Activated CD8-positive, alpha-beta T cell treated with anti-CD3 and anti-CD28 coated beads for 36 hours (primary cell): Measurements from ENCODE around the gene SNRNP25. TPM values are rescaled to one million over a fixed set of nuclear protein-coding genes. Genes with fewer than 3 reads are reported as not detected.

Source experiments
- ATAC-seq: fragments of 200-7000 bp; cut with Tn5 transposase; one replicate; pipeline ENCODE4 v1.10.0; 2021; ENCODE audit warnings: mild to moderate bottlenecking, moderate library complexity
- CTCF ChIA-PET: fragments of 350-600 bp; sonication (Branson Sonifier 250); formaldehyde crosslinking; loops from one replicate; lab custom pipeline; 2021; ENCODE audit warnings: antibody characterized with exemption; lab: Charles Lee
- POLR2A ChIA-PET: fragments of 350-600 bp; sonication (Branson Sonifier 250); formaldehyde crosslinking; loops from one replicate; lab custom pipeline; 2021; ENCODE audit warnings: antibody characterized with exemption; lab: Charles Lee
- DNase-seq: peaks from one replicate; pipeline ENCODE4 v3.0.0-alpha.2; 2020
- H3K27ac Mint-ChIP-seq: one replicate; pipeline ENCODE4 v1.8.0; 2021; ENCODE audit warnings: mild to moderate bottlenecking, mixed read lengths
- H3K27me3 Mint-ChIP-seq: one replicate; pipeline ENCODE4 v1.8.0; 2021; ENCODE audit warnings: mixed read lengths
- H3K36me3 Mint-ChIP-seq: one replicate; pipeline ENCODE4 v1.8.0; 2021; ENCODE audit warnings: low read depth, mixed read lengths
- H3K4me1 Mint-ChIP-seq: one replicate; pipeline ENCODE4 v1.8.0; 2021; ENCODE audit warnings: low read depth, mixed read lengths
- H3K4me3 Mint-ChIP-seq: one replicate; pipeline ENCODE4 v1.8.0; 2021; ENCODE audit warnings: mild to moderate bottlenecking, moderate library complexity, mixed read lengths
- H3K9me3 Mint-ChIP-seq: one replicate; pipeline ENCODE4 v1.8.0; 2021; ENCODE audit warnings: mixed read lengths
- intact Hi-C: fragments of 100-400 bp; cut with micrococcal nuclease; formaldehyde crosslinking; loops from one replicate; pipeline ENCODE4 v1.10.0; 2022
- total RNA-seq, 2 experiments: library from RNA; stranded (reverse); gene quantifications; one replicate each; pipeline ENCODE4 v1.2.3, GENCODE V29; 2021
- TF ChIP-seq, protein P1 (sequence below): fragments of 200-600 bp; IDR thresholded peaks from one replicate; pipeline ENCODE4 v1.8.0; 2022; ENCODE audit warnings: antibody characterized with exemption, mild to moderate bottlenecking

Gene SNRNP25
- total RNA-seq, 2 experiments from 2014 or later = 39.4 to 39.7 TPM

DNA sequence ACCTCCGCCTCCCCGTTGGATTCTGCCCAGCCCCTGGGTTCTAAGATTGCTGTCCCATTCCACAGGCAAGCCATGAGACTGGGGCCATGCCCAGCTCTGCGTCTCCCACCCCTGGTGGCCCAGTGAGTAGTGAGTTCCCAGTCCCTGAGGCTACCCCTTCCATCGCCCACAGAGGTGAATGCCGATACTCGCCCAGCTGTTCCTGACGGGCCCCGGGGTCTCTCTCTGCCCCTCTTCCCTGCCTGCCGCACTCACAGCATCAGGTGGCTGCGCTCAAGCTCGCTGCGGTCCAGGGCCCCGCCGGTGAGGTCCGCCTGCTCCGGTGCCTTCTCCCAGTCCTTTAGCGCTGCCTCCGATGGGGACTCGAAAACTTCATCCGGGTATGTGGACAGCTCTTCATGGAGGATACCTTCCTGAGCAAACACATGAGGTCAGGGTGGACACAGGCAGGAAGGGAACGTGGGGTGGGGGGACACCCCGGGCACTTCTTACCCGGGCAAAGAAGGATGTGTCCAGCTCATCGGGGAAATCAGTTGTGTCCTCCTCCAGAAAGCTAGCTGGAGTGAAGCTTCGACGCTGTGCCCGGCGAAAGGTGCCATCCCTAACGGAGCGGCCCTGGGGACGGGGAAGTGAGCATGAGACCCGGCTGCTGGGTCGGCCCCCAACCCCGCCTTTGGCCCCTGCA lies 8.8 kb downstream of the SNRNP25 start:
- ChIA-PET CTCF (interaction anchor here (1.6 to 20.7 kb wide), 4 partner anchors 9 to 117 kb away, joined by 6 to 458 read pairs (median 21); partner anchors contain the start of genes HBQ1, POLR3K and SNRNP25), POLR2A (no interaction called here)
- H3K36me3 Mint-ChIP-seq = no peaks in the 10 kb centered on the region
- no peaks in the 10 kb centered on the region for H3K27me3 Mint-ChIP-seq
- no peak overlapping the region for H3K27ac Mint-ChIP-seq
- H3K4me1 Mint-ChIP-seq = no peaks in the 10 kb centered on the region
- DNase-seq = no peak
- TF ChIP-seq, protein P1, sequence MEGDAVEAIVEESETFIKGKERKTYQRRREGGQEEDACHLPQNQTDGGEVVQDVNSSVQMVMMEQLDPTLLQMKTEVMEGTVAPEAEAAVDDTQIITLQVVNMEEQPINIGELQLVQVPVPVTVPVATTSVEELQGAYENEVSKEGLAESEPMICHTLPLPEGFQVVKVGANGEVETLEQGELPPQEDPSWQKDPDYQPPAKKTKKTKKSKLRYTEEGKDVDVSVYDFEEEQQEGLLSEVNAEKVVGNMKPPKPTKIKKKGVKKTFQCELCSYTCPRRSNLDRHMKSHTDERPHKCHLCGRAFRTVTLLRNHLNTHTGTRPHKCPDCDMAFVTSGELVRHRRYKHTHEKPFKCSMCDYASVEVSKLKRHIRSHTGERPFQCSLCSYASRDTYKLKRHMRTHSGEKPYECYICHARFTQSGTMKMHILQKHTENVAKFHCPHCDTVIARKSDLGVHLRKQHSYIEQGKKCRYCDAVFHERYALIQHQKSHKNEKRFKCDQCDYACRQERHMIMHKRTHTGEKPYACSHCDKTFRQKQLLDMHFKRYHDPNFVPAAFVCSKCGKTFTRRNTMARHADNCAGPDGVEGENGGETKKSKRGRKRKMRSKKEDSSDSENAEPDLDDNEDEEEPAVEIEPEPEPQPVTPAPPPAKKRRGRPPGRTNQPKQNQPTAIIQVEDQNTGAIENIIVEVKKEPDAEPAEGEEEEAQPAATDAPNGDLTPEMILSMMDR = no peak
- ATAC-seq = no peak
- H3K9me3 Mint-ChIP-seq = no peaks in the 10 kb centered on the region
- H3K4me3 Mint-ChIP-seq = no peak overlapping the region
- intact Hi-C loops = no loop called here

DNA sequence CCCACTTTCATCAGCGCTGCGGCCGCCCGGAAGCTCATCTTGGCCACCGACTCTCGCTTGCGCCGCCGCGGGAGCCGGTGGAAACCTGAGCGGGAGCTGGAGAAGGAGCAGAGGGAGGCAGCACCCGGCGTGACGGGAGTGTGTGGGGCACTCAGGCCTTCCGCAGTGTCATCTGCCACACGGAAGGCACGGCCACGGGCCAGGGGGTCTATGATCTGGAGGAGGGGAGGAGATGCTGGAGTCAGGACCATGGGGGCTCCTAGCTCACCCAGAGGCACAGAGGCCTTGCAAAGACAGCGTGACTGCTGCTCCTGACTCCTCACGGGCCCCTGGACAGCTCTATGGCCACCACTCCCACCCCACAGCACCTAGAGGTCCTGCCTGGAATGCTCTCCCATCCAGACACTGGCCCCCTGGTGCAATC lies 9.4 kb downstream of the SNRNP25 start:
- no peak overlapping the region for H3K4me3 Mint-ChIP-seq
- no peak overlapping the region for H3K27ac Mint-ChIP-seq
- no peaks in the 10 kb centered on the region for H3K4me1 Mint-ChIP-seq
- ChIA-PET POLR2A (no interaction called here), CTCF (interaction anchor here (1.6 to 20.7 kb wide), 4 partner anchors 9 to 117 kb away, joined by 6 to 458 read pairs (median 21); partner anchors contain the start of genes HBQ1, POLR3K and SNRNP25)
- intact Hi-C loops = no loop called here
- TF ChIP-seq, protein P1 = no peak
- H3K9me3 Mint-ChIP-seq = no peaks in the 10 kb centered on the region
- ATAC-seq (no peak), DNase-seq (no peak)
- no peaks in the 10 kb centered on the region for H3K36me3 Mint-ChIP-seq
- H3K27me3 Mint-ChIP-seq = no peaks in the 10 kb centered on the region

DNA sequence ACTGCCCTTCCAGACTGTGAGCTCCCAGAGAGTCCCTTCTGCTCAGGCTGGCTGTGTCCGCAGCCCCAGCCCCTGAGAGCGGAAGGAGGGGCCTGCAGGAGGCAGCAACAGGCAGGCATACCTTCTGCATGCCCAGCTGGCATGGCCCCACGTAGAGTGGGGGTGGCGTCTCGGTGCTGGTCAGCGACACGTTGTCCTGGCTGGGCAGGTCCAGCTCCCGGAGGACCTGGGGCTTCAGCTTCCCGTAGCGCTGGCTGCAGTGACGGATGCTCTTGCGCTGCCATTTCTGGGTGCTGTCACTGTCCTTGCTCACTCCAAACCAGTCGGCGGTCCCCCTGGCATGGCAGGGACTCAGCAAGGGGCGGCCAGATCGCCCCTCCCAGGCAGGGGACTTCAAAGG lies 9.8 kb downstream of the SNRNP25 start:
- Mint-ChIP-seq H3K4me3 (no peak overlapping the region), H3K9me3 (no peaks in the 10 kb centered on the region), H3K4me1 (no peaks in the 10 kb centered on the region), H3K27me3 (no peaks in the 10 kb centered on the region), H3K27ac (no peak overlapping the region), H3K36me3 (no peaks in the 10 kb centered on the region)
- no peak for DNase-seq
- TF ChIP-seq, protein P1 = no peak
- no peak for ATAC-seq
- CTCF ChIA-PET = interaction anchor here (1.6 to 20.7 kb wide), 5 partner anchors 10 to 116 kb away, joined by 6 to 458 read pairs (median 29); partner anchors contain the start of genes HBQ1, POLR3K and SNRNP25
- POLR2A ChIA-PET = interaction anchor here (0.9 to 1.3 kb wide), 2 partner anchors 10 to 33 kb away, joined by 3 read pairs; partner anchors contain the start of genes POLR3K and SNRNP25
- intact Hi-C loops = no loop called here

DNA sequence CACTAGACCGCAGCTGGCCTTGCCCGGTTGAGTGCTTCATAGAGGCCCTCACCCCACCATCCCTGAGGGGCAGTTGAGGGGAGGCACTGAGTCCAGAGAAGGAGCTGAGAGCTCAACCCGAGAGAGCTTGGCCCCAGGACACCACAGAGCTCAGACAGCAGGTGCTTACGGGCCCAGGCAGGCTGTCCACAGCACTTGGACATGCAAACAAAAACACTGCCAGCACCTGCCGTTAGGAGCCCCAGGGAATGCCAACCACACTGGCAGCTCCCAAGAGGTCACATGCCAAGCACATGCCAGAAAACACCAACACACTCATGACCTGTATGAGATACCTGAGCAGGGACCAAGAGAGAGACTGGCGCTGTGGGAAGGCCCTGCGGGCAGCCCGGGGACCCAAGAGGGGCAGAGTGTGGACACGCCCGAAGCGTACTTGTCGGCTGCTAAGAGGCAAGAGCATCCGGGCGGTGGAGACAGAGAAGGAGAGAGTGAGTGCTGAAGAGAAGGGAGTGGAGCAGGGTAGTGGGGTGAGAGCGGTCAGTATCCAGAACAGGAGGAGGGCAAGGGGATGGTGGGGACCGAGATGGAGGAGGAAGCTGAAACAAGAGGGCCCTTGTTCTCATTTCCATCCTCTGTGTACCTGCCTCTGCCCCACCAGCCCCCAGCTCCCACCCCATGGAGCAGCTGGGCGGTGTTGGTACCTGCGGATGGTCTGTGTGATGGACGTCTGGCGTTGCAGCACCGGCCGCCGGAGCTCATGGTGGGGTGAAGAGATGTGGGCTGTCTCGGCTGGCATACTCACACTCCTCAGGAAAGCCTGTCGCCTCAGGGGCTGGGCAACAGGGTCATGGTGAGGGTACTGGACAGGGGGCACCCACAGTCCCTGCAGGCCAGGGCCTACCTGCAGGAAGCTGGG lies 10.6 kb downstream of the SNRNP25 start:
- Mint-ChIP-seq H3K4me3 (no peak overlapping the region), H3K27ac (no peak overlapping the region), H3K36me3 (no peaks in the 10 kb centered on the region)

More for the DNA sequence above, 10.6 kb downstream of the SNRNP25 start:
- TF ChIP-seq, protein P1 = no peak
- Mint-ChIP-seq H3K27me3 (no peaks in the 10 kb centered on the region), H3K9me3 (no peaks in the 10 kb centered on the region), H3K4me1 (no peaks in the 10 kb centered on the region)
- no peak for ATAC-seq
- POLR2A ChIA-PET = interaction anchor here (0.9 to 2.3 kb wide), 3 partner anchors 11 to 32 kb away, joined by 3 to 9 read pairs (median 3); partner anchors contain the start of genes MPG, POLR3K and SNRNP25
- CTCF ChIA-PET = interaction anchor here (1.0 to 20.7 kb wide), 20 partner anchors 8 to 320 kb away, joined by 3 to 458 read pairs (median 12); partner anchors contain the start of genes HBQ1, MPG, POLR3K and SNRNP25
- DNase-seq = no peak
- intact Hi-C loops = no loop called here
